T-helper 9 cell (primary cell): ENCODE data around the gene MAP3K4.
"Not testable (repeated sequence)": the region's sequence is repeated elsewhere in the genome, so short reads cannot be mapped to it uniquely, and the experiment has no call there.

Experiments used
- DNase-seq: peaks from one replicate; pipeline ENCODE4 v3.0.0-alpha.2; 2020

Gene MAP3K4

GRCh38 chr6:161091972-161092701 is 100.6 kb downstream of the MAP3K4 start:
- no peak for DNase-seq

- no peak for DNase-seq
These were observed 103.4 kb downstream of the MAP3K4 start for GRCh38 chr6:161094955-161095354.

GRCh38 chr6:161095916-161096315 is 104.3 kb downstream of the MAP3K4 start:
- no peak for DNase-seq

- no peak for DNase-seq
These were observed 108.5 kb downstream of the MAP3K4 start for GRCh38 chr6:161100072-161100471.

DNA sequence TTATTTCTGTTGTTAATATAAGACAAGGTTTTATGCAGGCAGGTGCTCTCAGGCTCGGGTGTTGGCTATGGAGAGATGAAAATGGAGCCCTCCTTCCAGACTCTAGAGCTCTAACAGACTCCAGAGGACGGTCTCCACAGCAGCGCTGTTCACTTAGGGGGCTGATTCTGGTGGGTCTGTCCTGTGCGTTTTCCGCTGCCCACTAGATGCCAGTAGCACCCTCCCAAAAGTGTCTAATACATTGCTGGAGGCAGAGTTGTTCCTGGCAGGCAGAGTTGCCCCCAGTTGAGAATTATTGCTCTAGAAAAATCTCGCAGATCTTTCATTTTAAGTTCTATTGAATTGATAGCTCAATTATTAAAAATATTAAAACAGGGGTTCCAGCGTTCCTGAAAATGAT is 109.9 kb downstream of the MAP3K4 start:
- no peak for DNase-seq

DNA sequence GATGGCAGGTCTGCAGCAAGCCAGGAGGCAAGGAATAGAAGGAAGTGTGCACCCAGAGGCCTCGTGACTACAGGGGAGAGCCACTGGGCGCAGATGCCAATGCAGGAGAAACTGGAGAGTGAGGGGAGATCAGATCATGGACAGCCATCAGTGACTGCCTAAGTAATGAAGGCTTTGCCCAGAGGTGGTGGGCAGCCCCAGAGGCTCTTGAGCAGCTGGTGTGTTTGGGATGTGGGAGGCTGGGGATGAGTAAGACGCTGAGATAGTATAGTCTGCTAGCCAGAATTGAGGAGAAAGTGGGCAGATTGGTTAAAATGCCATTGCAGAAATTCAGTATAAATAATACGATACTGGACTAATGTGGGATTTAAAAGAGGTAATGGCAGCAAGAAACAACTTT is 111.9 kb downstream of the MAP3K4 start:
- no peak for DNase-seq

- no peak for DNase-seq
These were observed 113.4 kb downstream of the MAP3K4 start for GRCh38 chr6:161104966-161105365.

DNA sequence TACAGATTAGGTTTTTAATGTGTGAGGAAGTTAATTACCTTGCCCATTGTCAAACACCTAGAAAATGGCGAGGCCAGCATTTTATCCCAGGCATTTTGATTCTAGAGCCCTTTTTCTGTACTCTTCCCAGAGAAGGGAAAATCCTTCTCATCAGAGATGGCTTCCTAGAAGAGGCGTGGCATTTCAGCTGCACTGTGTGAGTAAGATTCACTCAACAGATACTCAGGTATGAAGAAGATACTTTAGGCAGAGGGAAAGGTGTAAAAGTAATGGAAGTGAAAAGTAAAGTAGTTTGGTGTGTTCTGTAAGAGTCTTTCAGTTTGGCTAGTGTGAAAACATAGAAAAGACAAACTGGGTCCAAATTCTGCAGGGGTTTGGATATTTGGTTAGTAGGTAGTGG is 113.8 kb downstream of the MAP3K4 start:
- no peak for DNase-seq

DNA sequence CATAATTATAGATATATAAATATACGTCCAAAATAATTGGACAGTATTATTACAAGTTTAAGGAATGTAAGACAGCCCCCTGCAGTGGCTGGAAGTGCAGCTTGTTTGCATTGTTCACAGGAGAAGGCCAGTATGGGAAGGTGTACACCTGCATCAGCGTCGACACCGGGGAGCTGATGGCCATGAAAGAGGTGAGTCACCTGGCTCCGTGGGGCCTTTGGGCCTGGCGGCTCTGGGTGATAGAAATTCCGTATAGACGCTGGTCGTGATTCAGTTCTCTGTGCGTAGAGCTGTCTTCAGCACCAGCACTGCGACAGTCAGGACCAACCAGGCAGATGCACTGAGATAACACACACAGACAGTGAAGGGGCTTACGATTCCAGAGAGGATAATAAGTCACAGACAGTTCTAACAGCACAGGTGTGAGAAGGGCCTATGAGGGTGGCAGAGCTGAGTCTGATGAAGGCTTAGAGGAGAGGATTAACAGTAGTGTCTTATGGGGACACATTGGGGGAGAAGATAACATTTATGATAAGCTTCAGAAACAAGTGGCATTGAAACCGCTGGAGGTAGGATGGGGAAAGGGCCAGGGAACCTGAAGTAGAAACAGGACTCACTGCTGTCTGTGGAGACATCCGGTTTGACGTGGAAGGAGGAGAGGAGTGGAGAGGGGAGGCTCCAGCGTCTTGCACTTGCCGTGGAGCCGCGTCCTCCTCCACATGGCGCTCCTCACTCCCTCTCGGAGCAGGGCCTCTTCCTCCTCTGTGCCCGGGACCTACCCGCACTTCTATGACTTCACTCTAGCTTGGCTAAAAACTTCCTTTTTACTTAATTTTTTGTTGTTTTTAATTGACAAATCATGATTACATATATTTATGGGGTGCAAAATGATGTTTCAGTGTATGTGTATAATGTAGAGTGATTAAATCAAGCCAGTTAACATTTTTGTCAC is 116.5 kb downstream of the MAP3K4 start:
- no peak for DNase-seq

- DNase-seq, result no peak
These were observed 117.3 kb downstream of the MAP3K4 start for GRCh38 chr6:161108916-161109315.

DNA sequence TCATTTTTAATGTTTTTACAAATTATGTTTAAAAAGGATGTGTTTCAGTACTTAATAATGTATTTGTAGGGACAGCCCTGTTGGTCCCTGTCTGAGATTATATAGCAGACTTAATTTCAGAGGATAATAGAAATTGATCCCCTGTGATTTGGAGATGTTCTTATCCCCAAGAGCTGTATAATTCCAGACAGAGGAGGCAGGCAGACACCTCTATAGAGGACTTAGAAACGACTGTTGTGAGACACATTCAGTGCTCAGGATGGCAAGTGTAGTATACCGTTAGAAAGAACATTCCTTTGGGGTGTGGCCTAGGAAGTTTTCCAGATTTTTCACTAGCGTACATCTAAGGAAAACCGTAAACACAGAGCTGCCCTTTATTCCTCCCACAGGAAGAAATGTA is 117.8 kb downstream of the MAP3K4 start:
- DNase-seq, result no peak

- no peak for DNase-seq
These were observed 118.6 kb downstream of the MAP3K4 start for GRCh38 chr6:161110028-161110779.

DNA sequence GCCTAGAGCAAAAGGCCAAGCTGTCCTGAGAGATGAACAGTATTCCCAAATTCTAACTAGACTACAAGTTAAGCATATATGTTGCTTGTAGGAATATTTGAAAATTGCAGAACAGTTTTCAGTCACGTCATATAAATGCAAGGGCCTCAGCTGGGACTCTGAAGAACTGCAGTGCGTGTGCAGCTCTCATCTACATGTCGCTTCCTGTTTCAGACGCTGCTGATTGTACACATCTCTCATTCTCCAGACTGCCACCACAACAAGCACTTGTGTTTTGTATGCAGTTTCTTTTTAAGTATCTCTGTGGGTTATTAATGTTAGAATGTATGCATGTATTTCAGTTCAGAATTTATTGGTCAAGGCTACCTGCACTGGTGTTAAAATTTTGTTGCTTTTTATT is 119.7 kb downstream of the MAP3K4 start:
- DNase-seq, result no peak

GRCh38 chr6:161115468-161115867 is 123.9 kb downstream of the MAP3K4 start:
- no peak for DNase-seq

GRCh38 chr6:161116554-161116953 is 125.0 kb downstream of the MAP3K4 start:
- no peak for DNase-seq

GRCh38 chr6:161117308-161117707 is 125.7 kb downstream of the MAP3K4 start:
- DNase-seq, result no peak

DNA sequence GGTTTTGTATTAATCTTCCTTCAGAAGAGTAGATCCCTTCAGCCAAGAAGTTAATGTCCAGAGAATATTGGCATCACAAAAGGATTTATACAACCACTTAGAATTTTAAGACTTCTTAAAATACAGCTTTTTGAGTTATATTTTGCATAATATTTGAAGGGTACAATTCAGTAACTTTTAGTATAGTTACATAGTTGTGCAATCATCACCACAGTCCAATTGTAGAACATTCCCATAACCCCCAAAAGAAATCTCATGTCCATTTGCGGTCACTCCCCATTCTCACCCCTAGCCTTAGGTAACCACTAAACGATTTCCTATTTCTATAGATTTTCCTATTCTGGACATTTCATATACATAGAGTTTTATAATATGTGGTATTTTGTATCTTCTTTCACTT is 126.4 kb downstream of the MAP3K4 start:
- DNase-seq, result no peak

- DNase-seq, result not testable (repeated sequence)
These were observed 131.8 kb downstream of the MAP3K4 start for GRCh38 chr6:161123319-161123718.

- no peak for DNase-seq
These were observed 134.0 kb downstream of the MAP3K4 start for GRCh38 chr6:161125591-161125990.

DNA sequence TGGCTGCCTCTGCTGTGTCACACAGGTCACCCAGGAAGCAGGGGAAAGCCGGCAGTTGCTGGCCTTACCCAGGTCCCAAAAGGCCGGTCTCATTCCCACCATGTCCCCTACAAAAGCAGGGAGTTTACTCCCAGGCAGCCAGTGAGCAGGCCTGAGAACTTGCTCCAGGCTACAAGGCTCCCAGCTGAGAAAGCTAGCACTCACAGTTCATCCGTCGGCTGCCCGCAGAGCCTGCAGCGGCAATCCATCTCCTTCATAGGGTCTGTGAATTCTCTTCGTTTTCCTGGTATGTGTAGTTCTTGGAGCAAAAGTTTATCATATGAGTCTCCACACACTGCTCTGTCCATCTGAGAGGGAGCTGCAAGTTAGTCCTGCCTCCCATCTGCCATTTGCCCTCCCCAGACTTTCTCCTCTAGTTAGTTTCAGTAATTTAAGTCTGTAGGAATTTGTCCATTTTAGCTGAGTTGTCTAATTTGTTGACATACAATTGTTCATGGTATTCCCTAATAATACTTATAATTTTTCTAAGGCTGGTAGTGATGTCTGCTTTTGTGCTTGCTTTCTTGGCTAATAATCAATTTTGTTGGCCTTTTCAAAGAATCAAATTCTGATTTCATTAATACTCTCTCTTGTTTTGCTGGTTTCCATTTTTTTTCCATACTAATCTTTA is 135.6 kb downstream of the MAP3K4 start:
- no peak for DNase-seq

DNA sequence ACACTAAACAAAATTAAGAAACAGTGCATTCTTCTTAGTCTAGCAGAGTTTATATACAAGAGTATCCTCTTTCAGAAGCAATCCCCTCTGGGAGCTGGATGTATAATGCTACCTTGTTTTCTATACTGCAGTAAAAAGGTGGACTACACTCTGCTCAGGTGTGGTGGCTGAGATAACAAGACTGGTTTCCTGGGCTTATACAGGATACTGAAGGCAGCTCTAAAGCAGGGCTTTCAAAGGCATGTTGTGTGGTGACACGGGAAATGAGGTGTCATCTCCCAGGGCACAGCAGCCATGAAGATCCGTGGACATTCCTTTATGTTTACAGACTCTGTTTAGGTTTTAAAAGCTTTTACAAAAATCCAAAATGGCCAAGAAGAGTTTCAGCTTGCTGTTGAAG is 136.7 kb downstream of the MAP3K4 start:
- DNase-seq, result no peak

DNA sequence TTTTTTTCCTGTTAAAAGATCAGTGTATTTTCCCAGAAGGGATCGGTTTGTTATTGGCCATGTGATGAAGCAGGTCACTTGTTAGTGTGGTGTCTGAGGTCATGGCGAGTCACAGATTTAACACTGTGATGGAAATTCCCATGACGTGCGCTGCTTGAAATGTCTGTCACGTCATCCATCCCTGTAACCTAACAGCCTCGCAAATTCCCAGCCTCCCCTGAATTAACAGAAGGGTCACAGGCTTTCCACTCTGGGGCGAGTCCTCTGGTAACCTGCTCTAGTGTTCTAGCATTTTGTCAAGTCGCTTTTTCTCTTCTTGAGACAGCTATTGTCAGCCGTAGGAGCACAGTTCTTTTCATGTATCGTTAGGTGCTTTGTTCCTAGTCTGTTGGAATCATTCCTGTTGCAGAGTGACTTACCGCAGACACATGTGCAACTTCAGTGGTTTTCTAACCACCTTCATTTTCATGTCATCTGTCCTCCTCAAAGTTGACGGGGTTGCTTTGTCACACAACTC is 137.2 kb downstream of the MAP3K4 start:
- DNase-seq, result no peak
